Measurements from ENCODE around the gene RBKS. TPM values are rescaled to one million over a fixed set of nuclear protein-coding genes. Genes with fewer than 3 reads are reported as not detected.

The RBKS gene
- polyA plus RNA-seq, 1 of the 3 experiments (the other 2 are of a cell fraction): 7.4 TPM

DNA sequence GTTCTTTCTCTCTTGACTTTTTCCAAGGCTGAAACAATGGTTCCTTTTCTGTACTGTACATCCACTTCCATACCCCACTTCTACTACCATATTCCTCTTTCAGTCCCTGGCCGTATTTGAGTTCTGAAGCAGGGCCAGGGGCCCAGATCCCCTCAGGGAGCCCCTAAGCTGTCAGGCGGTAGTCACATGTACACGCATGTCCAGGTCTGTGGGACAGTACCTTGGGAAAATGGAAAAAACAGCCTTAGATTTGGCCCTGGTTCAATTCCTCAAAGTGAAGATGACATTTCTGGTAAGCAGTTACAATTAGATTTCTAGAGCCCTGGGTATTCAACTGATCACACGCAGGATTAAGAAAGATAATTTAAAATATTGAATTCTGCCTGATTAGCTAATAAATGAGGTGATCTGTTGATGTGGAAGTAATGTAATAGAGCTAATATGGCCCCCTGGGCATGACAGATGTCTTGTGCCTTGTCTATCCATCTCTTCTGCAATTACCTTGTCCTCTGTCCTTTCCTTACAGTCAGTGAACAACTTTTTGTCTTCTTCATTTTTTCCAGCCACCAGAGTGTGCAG, 74.2 kb downstream of the RBKS start:
- 79% methylated on average over 4 of the region's 4 CpGs for WGBS (ENCODE audit: low lambda C conversion rate)
- CTCF ChIA-PET: interaction anchor here (0.7 to 1.5 kb wide), 5 partner anchors 11 to 126 kb away, joined by 3 to 6 read pairs (median 4); no protein-coding TSS in a partner anchor
- DNase-seq: peak; percentile 53
- POLR2A ChIA-PET: no interaction called here
- H3K9me3 ChIP-seq: no peaks in the 10 kb centered on the region
- H3K4me3 ChIP-seq (ENCODE audit: low read depth in 2 of 2, low read length in 1 of 2): no peak overlapping the region
- TF ChIP-seq MXI1 (IDR thresholded peaks at IDR 0.05; ENCODE audit: low read depth, low read length) (peak; percentile 66; the same call in 1 of the 2 replicates), EP300 (IDR thresholded peaks at IDR 0.05; ENCODE audit: borderline replicate concordance in 1 of 2, low read depth in 1 of 2, low read length in 1 of 2) (peak in 1 of 2 experiments; percentile 96; a peak in 2 of 4 replicates), CHD2 (IDR thresholded peaks at IDR 0.05; ENCODE audit: low read length, partially characterized antibody) (peak; percentile 75), MEF2A (IDR thresholded peaks at IDR 0.05; ENCODE audit: borderline replicate concordance, low read depth) (no peak), FOXJ3 (CRISPR knock-in tag; IDR thresholded peaks at IDR 0.05) (peak; percentile 70; the same call in 1 of the 2 replicates), GATA2 (CRISPR knock-in tag; IDR thresholded peaks at IDR 0.05) (peak; percentile 85), RXRA (IDR thresholded peaks at IDR 0.05; ENCODE audit: borderline replicate concordance, low read depth) (no peak), EZH2phosphoT487 (IDR thresholded peaks at IDR 0.05; ENCODE audit: borderline replicate concordance, low read depth) (no peak), NRF1 (IDR thresholded peaks at IDR 0.05; ENCODE audit: low read depth, low read length) (no peak), GABPA (IDR thresholded peaks at IDR 0.05; ENCODE audit: low read depth) (no peak), RAD21 (IDR thresholded peaks at IDR 0.05; ENCODE audit: low read length) (peak; percentile 29; the same call in 1 of the 2 replicates), ELF1 (IDR thresholded peaks at IDR 0.05) (no peak), TEAD4 (IDR thresholded peaks at IDR 0.05; ENCODE audit: borderline replicate concordance, insufficient read depth) (peak; percentile 31; the same call in 1 of the 2 replicates), SMC3 (IDR thresholded peaks at IDR 0.05; ENCODE audit: low read depth, low read length) (no peak), JUND (IDR thresholded peaks at IDR 0.05) (no peak), RCOR1 (IDR thresholded peaks at IDR 0.05; ENCODE audit: low read length) (peak; percentile 99), RFX5 (IDR thresholded peaks at IDR 0.05; ENCODE audit: low read length) (no peak), YY1 (IDR thresholded peaks at IDR 0.05; ENCODE audit: low read depth) (no peak)
- TF ChIP-seq, protein P1, sequence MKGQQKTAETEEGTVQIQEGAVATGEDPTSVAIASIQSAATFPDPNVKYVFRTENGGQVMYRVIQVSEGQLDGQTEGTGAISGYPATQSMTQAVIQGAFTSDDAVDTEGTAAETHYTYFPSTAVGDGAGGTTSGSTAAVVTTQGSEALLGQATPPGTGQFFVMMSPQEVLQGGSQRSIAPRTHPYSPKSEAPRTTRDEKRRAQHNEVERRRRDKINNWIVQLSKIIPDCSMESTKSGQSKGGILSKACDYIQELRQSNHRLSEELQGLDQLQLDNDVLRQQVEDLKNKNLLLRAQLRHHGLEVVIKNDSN (IDR thresholded peaks at IDR 0.05; ENCODE audit: borderline replicate concordance, low read depth): no peak
- TF ChIP-seq, protein P2, sequence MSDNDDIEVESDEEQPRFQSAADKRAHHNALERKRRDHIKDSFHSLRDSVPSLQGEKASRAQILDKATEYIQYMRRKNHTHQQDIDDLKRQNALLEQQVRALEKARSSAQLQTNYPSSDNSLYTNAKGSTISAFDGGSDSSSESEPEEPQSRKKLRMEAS (IDR thresholded peaks at IDR 0.05; ENCODE audit: low read depth): no peak
- TF ChIP-seq, protein P3, sequence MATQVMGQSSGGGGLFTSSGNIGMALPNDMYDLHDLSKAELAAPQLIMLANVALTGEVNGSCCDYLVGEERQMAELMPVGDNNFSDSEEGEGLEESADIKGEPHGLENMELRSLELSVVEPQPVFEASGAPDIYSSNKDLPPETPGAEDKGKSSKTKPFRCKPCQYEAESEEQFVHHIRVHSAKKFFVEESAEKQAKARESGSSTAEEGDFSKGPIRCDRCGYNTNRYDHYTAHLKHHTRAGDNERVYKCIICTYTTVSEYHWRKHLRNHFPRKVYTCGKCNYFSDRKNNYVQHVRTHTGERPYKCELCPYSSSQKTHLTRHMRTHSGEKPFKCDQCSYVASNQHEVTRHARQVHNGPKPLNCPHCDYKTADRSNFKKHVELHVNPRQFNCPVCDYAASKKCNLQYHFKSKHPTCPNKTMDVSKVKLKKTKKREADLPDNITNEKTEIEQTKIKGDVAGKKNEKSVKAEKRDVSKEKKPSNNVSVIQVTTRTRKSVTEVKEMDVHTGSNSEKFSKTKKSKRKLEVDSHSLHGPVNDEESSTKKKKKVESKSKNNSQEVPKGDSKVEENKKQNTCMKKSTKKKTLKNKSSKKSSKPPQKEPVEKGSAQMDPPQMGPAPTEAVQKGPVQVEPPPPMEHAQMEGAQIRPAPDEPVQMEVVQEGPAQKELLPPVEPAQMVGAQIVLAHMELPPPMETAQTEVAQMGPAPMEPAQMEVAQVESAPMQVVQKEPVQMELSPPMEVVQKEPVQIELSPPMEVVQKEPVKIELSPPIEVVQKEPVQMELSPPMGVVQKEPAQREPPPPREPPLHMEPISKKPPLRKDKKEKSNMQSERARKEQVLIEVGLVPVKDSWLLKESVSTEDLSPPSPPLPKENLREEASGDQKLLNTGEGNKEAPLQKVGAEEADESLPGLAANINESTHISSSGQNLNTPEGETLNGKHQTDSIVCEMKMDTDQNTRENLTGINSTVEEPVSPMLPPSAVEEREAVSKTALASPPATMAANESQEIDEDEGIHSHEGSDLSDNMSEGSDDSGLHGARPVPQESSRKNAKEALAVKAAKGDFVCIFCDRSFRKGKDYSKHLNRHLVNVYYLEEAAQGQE (IDR thresholded peaks at IDR 0.05; ENCODE audit: low read depth, low read length): no peak
- TF ChIP-seq, protein P4, sequence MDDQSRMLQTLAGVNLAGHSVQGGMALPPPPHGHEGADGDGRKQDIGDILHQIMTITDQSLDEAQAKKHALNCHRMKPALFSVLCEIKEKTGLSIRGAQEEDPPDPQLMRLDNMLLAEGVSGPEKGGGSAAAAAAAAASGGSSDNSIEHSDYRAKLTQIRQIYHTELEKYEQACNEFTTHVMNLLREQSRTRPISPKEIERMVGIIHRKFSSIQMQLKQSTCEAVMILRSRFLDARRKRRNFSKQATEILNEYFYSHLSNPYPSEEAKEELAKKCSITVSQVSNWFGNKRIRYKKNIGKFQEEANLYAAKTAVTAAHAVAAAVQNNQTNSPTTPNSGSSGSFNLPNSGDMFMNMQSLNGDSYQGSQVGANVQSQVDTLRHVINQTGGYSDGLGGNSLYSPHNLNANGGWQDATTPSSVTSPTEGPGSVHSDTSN (IDR thresholded peaks at IDR 0.05): no peak
- TF ChIP-seq, protein P5, sequence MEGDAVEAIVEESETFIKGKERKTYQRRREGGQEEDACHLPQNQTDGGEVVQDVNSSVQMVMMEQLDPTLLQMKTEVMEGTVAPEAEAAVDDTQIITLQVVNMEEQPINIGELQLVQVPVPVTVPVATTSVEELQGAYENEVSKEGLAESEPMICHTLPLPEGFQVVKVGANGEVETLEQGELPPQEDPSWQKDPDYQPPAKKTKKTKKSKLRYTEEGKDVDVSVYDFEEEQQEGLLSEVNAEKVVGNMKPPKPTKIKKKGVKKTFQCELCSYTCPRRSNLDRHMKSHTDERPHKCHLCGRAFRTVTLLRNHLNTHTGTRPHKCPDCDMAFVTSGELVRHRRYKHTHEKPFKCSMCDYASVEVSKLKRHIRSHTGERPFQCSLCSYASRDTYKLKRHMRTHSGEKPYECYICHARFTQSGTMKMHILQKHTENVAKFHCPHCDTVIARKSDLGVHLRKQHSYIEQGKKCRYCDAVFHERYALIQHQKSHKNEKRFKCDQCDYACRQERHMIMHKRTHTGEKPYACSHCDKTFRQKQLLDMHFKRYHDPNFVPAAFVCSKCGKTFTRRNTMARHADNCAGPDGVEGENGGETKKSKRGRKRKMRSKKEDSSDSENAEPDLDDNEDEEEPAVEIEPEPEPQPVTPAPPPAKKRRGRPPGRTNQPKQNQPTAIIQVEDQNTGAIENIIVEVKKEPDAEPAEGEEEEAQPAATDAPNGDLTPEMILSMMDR (IDR thresholded peaks at IDR 0.05): no peak
- TF ChIP-seq, protein P6, sequence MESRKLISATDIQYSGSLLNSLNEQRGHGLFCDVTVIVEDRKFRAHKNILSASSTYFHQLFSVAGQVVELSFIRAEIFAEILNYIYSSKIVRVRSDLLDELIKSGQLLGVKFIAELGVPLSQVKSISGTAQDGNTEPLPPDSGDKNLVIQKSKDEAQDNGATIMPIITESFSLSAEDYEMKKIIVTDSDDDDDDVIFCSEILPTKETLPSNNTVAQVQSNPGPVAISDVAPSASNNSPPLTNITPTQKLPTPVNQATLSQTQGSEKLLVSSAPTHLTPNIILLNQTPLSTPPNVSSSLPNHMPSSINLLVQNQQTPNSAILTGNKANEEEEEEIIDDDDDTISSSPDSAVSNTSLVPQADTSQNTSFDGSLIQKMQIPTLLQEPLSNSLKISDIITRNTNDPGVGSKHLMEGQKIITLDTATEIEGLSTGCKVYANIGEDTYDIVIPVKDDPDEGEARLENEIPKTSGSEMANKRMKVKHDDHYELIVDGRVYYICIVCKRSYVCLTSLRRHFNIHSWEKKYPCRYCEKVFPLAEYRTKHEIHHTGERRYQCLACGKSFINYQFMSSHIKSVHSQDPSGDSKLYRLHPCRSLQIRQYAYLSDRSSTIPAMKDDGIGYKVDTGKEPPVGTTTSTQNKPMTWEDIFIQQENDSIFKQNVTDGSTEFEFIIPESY (IDR thresholded peaks at IDR 0.05; ENCODE audit: borderline replicate concordance, low read depth): no peak
- H3K27me3 ChIP-seq (ENCODE audit: insufficient read depth): no peaks in the 10 kb centered on the region
- H3K79me2 ChIP-seq (ENCODE audit: insufficient read depth): no peaks in the 10 kb centered on the region
- H3K9me2 ChIP-seq: no peaks in the 10 kb centered on the region
- H3K4me1 ChIP-seq (ENCODE audit: control insufficient read depth in 1 of 2, insufficient read depth in 2 of 2, low read depth in 1 of 2, low read length in 1 of 2): peaks cover 0 to 7% of the 10 kb centered on the region in 2 experiments; a peak in 1 of 4 replicates
- no peak overlapping the region for H3K4me2 ChIP-seq
- H3K27ac ChIP-seq (ENCODE audit: low read depth in 2 of 2, low read length in 1 of 2): no peak overlapping the region
- no peaks in the 10 kb centered on the region for H3K36me3 ChIP-seq (replicated peaks in 1 of 2; ENCODE audit: control insufficient read depth in 1 of 2, insufficient read depth in 2 of 2, low read length in 1 of 2)
- H3K9ac ChIP-seq: no peak overlapping the region
- no peaks in the 10 kb centered on the region for H3F3A ChIP-seq (replicated peaks; ENCODE audit: insufficient read depth)
- no peak overlapping the region for H2AFZ ChIP-seq (ENCODE audit: low read depth)
- no peaks in the 10 kb centered on the region for H4K20me1 ChIP-seq (ENCODE audit: insufficient read depth)

All from SK-N-SH (cell line).